Esophagus (tissue), 2 donors: Measurements from ENCODE around the gene ADO. TPM values are rescaled to one million over a fixed set of nuclear protein-coding genes. Genes with fewer than 3 reads are reported as not detected.

Experiments
- H3K27ac ChIP-seq, 2 donors: one replicate each; pipeline ENCODE4 v1.5.1; 2013; ENCODE audit warnings: low read depth in 2 of 2, mild to moderate bottlenecking in 2 of 2, inconsistent platforms in 1 of 2, low read length in 1 of 2, moderate library complexity in 1 of 2
- H3K27me3 ChIP-seq, 2 donors: one replicate each; pipeline ENCODE4 v1.6.1; 2013; ENCODE audit warnings: low read length in 2 of 2, control low read depth in 1 of 2, mild to moderate bottlenecking in 1 of 2; ENCODE audit not compliant: insufficient read depth in 2 of 2, control insufficient read depth in 1 of 2
- H3K36me3 ChIP-seq, 2 donors: one replicate each; pipeline ENCODE4 v1.6.1; 2013; ENCODE audit warnings: low read length in 1 of 2; ENCODE audit not compliant: control insufficient read depth in 2 of 2, insufficient read depth in 2 of 2
- H3K4me1 ChIP-seq, 2 donors: one replicate each; pipeline ENCODE4 v1.6.1; 2013; ENCODE audit warnings: low read length in 1 of 2; ENCODE audit not compliant: control insufficient read depth in 2 of 2, insufficient read depth in 2 of 2
- H3K4me3 ChIP-seq, 2 donors: one replicate each; pipeline ENCODE4 v1.5.1; 2013; ENCODE audit warnings: low read length in 2 of 2, mild to moderate bottlenecking in 2 of 2, low read depth in 1 of 2, moderate library complexity in 1 of 2
- H3K9me3 ChIP-seq, 2 donors: one replicate each; pipeline ENCODE4 v1.6.1; 2013; ENCODE audit warnings: mild to moderate bottlenecking in 2 of 2, low read depth in 1 of 2, low read length in 1 of 2, moderate library complexity in 1 of 2; ENCODE audit not compliant: control insufficient read depth in 2 of 2, insufficient read depth in 1 of 2
- WGBS, 2 donors: extraction: QIAGEN DNeasy Blood & Tissue Kit; methylation state at CpG; one replicate each; pipeline ENCODE4 v1.1.7; 2013; 5-methylcytosine and 5-hydroxymethylcytosine counted together
- polyA plus RNA-seq, 2 donors: library from polyadenylated mRNA; stranded (reverse); fragments of 200-250 nt; gene quantifications; one replicate each; pipeline ENCODE4 v1.2.3, GENCODE V29; 2013
- donor health status: healthy with polysubstance abuse.
- donor health status: Bipolar disorder and iron deficiency.

The ADO gene
- polyA plus RNA-seq, 2 donors = 3.5 to 6.1 TPM

DNA sequence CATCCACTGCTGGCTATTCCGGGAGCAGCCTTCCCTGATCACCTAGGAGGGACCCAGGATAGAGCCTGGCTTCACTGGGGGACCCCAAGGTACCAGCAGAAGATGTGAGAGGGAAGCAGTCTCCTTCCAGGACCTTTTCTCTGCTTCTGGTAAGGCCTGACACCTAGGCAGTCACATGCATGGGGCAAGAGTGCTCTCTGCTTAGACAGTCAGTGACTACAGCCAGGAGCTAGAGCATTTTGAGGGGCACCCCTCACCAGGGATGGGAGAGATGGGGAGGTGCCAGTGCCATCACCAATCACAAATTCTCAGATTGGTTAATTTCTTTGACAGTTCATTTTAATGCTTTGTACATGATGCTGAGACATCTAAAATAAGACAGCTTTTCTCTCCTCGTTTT lies 13.9 kb upstream of the ADO start:
- Histone ChIP-seq H3K36me3 (no peaks in the 10 kb centered on the region), H3K27me3 (no peaks in the 10 kb centered on the region), H3K4me3 (no peak overlapping the region), H3K9me3 (no peaks in the 10 kb centered on the region), H3K27ac (no peak overlapping the region), H3K4me1 (no peaks in the 10 kb centered on the region)
- 81 to 91% methylated on average over 2 of the region's 2 CpGs for WGBS, 2 donors

DNA sequence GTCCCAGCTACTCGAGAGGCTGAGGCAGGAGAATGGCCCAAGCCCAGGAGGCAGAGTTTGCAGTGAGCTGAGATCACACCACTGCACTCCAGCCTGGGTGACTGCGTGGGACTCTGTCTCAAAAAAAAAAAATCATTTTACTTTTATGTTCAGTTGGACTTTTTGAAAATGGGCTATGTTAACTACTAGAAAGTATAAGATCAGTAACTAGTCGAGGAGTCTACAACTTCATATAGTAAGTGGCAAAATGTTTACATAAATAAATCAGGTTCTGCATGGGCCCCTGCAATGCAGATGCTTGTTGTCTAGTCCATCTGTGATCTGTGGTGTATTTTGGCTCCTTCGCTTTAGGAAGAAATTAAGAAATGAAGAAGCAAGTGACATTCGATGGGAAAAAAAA lies 12.3 kb upstream of the ADO start:
- H3K36me3 ChIP-seq = no peaks in the 10 kb centered on the region
- H3K9me3 ChIP-seq = no peaks in the 10 kb centered on the region
- 72 to 76% methylated on average over 5 of the region's 5 CpGs for WGBS, 2 donors

GRCh38 chr10:62794306-62794705 lies 10.2 kb upstream of the ADO start:
- H3K4me1 ChIP-seq = no peaks in the 10 kb centered on the region
- no peak overlapping the region for H3K4me3 ChIP-seq
- no peak overlapping the region for H3K27ac ChIP-seq
- H3K36me3 ChIP-seq = no peaks in the 10 kb centered on the region
- 66 to 82% methylated on average over 1 of the region's 1 CpG for WGBS, 2 donors
- H3K27me3 ChIP-seq = no peaks in the 10 kb centered on the region
- H3K9me3 ChIP-seq = no peaks in the 10 kb centered on the region

More for the DNA sequence above, 12.3 kb upstream of the ADO start:
- H3K27ac ChIP-seq = no peak overlapping the region
- no peak overlapping the region for H3K4me3 ChIP-seq
- H3K27me3 ChIP-seq = no peaks in the 10 kb centered on the region
- no peaks in the 10 kb centered on the region for H3K4me1 ChIP-seq

- no peaks in the 10 kb centered on the region for H3K4me1 ChIP-seq
- no peaks in the 10 kb centered on the region for H3K9me3 ChIP-seq
- no peak overlapping the region for H3K4me3 ChIP-seq
- H3K36me3 ChIP-seq = no peaks in the 10 kb centered on the region
- no peaks in the 10 kb centered on the region for H3K27me3 ChIP-seq
- no peak overlapping the region for H3K27ac ChIP-seq
Measured at GRCh38 chr10:62795100-62795499, 9.4 kb upstream of the ADO start.

DNA sequence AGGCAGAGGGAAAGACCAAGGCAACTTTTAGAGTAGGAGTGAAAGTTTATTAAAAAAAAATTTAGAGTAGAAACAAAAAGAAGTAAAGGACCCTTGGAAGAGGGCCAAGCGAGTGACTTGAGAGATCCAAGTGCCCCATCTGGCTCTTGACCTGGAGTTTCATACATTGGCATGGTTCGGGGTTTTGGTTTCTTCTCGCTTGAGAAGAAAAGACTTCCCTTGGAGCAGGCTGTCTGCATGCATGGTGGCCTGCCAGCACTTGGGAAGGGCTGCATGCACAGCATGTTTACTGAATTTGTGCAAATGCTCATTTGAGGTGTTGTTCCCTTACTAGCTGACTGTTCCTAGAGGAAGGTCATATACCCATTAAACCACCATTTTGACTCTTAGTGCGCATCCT lies 8.8 kb upstream of the ADO start:
- H3K4me1 ChIP-seq = no peaks in the 10 kb centered on the region
- H3K9me3 ChIP-seq = no peaks in the 10 kb centered on the region
- H3K4me3 ChIP-seq = no peak overlapping the region
- H3K36me3 ChIP-seq = no peaks in the 10 kb centered on the region
- H3K27me3 ChIP-seq = no peaks in the 10 kb centered on the region
- whole genome bisulfite sequencing, 2 donors = 88 to 90% methylated on average over 4 of the region's 4 CpGs
- no peak overlapping the region for H3K27ac ChIP-seq

DNA sequence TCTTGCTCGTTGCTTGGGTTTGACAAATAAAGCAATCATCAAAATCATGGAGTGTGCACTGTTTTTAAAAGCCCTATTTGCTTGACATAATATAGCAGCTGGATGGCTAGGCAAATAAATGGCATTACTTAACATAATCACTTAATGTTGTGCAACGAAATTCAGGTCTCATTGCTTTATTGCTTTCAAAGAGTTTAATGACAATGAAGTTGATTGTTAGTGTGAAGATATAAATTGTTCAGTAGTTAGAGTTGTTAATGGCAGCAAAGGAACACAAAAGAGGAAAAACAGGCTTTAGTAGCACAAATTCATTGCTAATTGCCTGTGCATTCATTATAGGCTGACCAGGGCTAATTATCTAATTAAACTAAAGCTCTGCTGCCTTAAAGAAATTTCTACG lies 7.6 kb upstream of the ADO start:
- no peaks in the 10 kb centered on the region for H3K36me3 ChIP-seq
- 70 to 77% methylated on average over 3 of the region's 3 CpGs for WGBS, 2 donors
- H3K27me3 ChIP-seq = no peaks in the 10 kb centered on the region
- no peak overlapping the region for H3K4me3 ChIP-seq
- H3K9me3 ChIP-seq = no peaks in the 10 kb centered on the region
- no peak overlapping the region for H3K27ac ChIP-seq
- H3K4me1 ChIP-seq = no peaks in the 10 kb centered on the region

- Histone ChIP-seq H3K4me1 (peaks cover 0 to 4% of the 10 kb centered on the region in 2 donors), H3K9me3 (no peaks in the 10 kb centered on the region), H3K4me3 (no peak overlapping the region), H3K27ac (no peak overlapping the region), H3K27me3 (no peaks in the 10 kb centered on the region), H3K36me3 (no peaks in the 10 kb centered on the region)
- 83 to 84% methylated on average over 3 of the region's 3 CpGs for WGBS, 2 donors
Measured at GRCh38 chr10:62801871-62802270, 2.6 kb upstream of the ADO start.

GRCh38 chr10:62803724-62804355 lies 680 bp upstream of the ADO start:
- Histone ChIP-seq H3K36me3 (no peaks in the 10 kb centered on the region), H3K4me1 (peaks cover 0 to 4% of the 10 kb centered on the region in 2 donors), H3K27me3 (no peaks in the 10 kb centered on the region), H3K9me3 (no peaks in the 10 kb centered on the region), H3K4me3 (peak overlapping the region; percentile 86 to 98), H3K27ac (peak overlapping the region; percentile 92 to 95)
- WGBS, 2 donors = 37 to 41% methylated on average over 11 of the region's 11 CpGs

DNA sequence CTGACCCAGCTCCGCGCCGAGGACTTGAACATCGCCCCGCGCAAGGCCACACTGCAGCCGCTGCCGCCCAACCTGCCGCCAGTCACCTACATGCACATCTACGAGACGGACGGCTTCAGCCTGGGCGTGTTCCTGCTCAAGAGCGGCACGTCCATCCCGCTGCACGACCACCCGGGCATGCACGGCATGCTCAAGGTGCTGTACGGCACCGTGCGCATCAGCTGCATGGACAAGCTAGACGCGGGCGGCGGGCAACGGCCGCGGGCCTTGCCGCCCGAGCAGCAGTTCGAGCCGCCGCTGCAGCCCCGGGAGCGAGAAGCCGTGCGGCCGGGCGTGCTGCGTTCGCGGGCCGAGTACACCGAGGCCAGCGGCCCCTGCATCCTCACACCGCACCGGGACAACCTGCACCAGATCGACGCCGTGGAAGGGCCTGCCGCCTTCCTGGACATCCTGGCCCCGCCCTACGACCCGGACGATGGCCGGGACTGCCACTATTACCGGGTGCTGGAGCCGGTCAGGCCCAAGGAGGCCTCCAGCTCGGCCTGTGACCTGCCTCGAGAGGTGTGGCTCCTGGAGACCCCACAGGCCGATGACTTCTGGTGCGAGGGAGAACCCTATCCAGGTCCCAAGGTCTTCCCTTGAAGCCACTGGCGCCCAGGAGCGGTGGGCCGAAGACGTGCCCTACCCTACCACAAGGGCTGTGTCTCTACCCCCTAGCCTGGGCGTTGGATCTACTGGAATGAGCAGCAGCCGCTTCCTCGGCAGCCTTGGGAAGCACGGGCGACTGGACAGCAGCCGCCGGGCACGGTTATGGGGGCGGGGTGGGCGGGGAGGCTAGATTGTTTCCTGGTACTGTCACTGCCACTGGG lies 945 bp downstream of the ADO start:
- Histone ChIP-seq H3K27ac (peak overlapping the region; percentile 92 to 95), H3K4me3 (peak overlapping the region; percentile 86 to 98), H3K27me3 (no peaks in the 10 kb centered on the region), H3K4me1 (peaks cover 0 to 4% of the 10 kb centered on the region in 2 donors), H3K36me3 (no peaks in the 10 kb centered on the region), H3K9me3 (no peaks in the 10 kb centered on the region)
- WGBS, 2 donors = 2% methylated on average over 75 to 77 of the region's 77 CpGs

DNA sequence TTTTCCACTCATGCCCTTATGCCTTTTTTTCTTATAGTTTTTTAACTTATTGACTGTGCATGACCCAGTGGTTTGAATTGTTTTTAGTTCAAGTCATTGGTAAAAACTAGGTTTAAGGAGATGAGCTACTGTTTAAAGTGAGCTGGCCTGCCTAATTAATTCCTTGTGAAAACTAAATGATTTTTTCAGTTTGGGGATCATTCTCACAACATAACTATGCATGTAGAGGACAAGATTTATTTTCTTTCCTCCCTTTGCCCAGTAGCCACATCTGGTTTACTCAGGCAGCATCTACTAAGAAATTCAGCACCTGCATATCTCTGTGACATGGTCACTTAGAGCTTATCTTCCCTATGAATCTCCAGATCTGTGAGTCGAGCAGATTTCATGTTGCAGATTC lies 1.7 kb downstream of the ADO start:
- Histone ChIP-seq H3K4me3 (peak overlapping the region in 1 of 2 donors; percentile 86), H3K27me3 (no peaks in the 10 kb centered on the region), H3K9me3 (no peaks in the 10 kb centered on the region), H3K4me1 (peaks cover 0 to 4% of the 10 kb centered on the region in 2 donors), H3K27ac (no peak overlapping the region), H3K36me3 (peaks cover 0 to 2% of the 10 kb centered on the region in 2 donors)
- WGBS, 2 donors = 7 to 23% methylated on average over 1 of the region's 1 CpG
